ENCODE data around the gene HHLA2. TPM values are rescaled to one million over a fixed set of nuclear protein-coding genes. Genes with fewer than 3 reads are reported as not detected.

HHLA2 gene
- total and polyA plus RNA-seq, 11 donors: 0.08 TPM; not detected in 10

DNA sequence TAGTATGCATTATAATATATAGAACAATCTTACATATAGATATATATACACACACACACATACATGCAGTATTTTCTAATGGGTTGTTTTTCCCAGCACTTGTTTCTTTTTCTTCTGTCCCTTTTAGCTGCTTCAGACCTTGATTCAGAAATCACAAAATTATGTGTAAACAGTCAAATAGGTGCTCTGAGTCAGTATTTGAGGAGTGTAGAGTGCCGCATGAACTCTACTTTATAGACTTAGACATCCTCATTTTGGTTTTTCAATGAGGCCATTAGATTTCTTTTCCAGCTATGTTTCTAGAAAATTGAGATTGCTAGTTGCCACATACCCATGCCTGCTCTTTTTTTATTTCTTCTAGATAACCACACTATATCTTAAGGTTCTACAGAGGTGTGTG, 58.2 kb downstream of the HHLA2 start:
- Histone ChIP-seq H3K27ac (no peak overlapping the region), H3K36me3 (no peaks in the 10 kb centered on the region), H3K9me3 (no peaks in the 10 kb centered on the region), H3K27me3 (no peaks in the 10 kb centered on the region), H3K4me1 (no peaks in the 10 kb centered on the region), H3K4me3 (no peak overlapping the region)
- ATAC-seq (no peak), DNase-seq (no peak)
- no peak for TF ChIP-seq POLR2A (IDR thresholded peaks at IDR 0.05)
- TF ChIP-seq, protein P1, sequence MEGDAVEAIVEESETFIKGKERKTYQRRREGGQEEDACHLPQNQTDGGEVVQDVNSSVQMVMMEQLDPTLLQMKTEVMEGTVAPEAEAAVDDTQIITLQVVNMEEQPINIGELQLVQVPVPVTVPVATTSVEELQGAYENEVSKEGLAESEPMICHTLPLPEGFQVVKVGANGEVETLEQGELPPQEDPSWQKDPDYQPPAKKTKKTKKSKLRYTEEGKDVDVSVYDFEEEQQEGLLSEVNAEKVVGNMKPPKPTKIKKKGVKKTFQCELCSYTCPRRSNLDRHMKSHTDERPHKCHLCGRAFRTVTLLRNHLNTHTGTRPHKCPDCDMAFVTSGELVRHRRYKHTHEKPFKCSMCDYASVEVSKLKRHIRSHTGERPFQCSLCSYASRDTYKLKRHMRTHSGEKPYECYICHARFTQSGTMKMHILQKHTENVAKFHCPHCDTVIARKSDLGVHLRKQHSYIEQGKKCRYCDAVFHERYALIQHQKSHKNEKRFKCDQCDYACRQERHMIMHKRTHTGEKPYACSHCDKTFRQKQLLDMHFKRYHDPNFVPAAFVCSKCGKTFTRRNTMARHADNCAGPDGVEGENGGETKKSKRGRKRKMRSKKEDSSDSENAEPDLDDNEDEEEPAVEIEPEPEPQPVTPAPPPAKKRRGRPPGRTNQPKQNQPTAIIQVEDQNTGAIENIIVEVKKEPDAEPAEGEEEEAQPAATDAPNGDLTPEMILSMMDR (IDR thresholded peaks at IDR 0.05): no peak
- WGBS, 4 donors: 91 to 100% (median 95%) methylated on average over 1 of the region's 1 CpG
- intact Hi-C loops (cut with DNase I): no loop called here

DNA sequence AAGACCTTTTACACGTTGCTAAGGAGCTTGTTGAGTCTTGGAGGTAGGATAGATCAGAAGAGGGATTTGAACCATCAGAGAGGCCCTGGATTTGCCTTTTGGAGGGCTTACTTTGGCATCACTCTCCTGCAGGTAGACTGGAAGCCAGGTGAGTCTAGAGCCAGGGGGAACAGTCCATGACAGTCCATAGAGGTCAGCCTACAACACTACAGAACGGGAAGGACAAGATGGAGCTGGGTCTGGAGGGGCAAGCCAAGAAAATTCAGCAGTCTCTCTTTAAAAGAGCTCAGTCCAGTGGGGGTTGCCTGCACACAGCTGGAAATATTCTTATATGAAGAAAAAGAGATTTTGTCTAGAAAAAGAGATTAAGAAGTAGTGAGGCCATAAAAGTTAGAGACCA, 60.7 kb downstream of the HHLA2 start:
- TF ChIP-seq, protein P1 (IDR thresholded peaks at IDR 0.05): no peak
- no peak for TF ChIP-seq POLR2A (IDR thresholded peaks at IDR 0.05)
- Histone ChIP-seq H3K27ac (no peak overlapping the region), H3K9me3 (no peaks in the 10 kb centered on the region), H3K27me3 (no peaks in the 10 kb centered on the region), H3K4me3 (no peak overlapping the region), H3K36me3 (no peaks in the 10 kb centered on the region), H3K4me1 (no peaks in the 10 kb centered on the region)
- no peak for DNase-seq
- no peak for ATAC-seq
- intact Hi-C loops (cut with DNase I): no loop called here
- WGBS, 4 donors: 77 to 85% (median 80%) methylated on average over 2 of the region's 2 CpGs

DNA sequence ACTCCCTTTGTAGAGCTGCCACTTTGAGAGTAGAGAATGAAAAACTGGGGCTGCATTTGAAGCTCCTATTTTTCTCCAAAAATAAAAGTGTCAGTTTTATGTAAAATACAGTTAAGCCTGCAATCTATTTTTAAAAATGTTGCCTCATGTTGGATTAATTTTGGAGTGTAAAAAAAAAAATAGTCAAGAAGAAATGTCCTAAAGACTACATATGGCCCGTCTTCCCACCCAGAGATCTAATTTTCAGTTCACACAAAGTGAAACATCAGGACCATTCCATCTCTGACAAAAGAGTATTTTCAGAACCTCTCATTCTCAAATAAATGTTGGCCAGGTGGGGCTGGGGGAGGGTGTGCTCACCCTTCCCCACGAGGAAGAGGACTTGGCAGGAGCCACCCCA, 62.7 kb downstream of the HHLA2 start:
- DNase-seq (no peak), ATAC-seq (no peak)
- intact Hi-C loops (cut with DNase I): no loop called here
- TF ChIP-seq, protein P1 (IDR thresholded peaks at IDR 0.05): no peak
- no peak for TF ChIP-seq POLR2A (IDR thresholded peaks at IDR 0.05)
- no peak overlapping the region for H3K4me3 ChIP-seq
- no peaks in the 10 kb centered on the region for H3K36me3 ChIP-seq
- H3K4me1 ChIP-seq: no peaks in the 10 kb centered on the region
- no peaks in the 10 kb centered on the region for H3K9me3 ChIP-seq
- H3K27ac ChIP-seq: no peak overlapping the region
- no peaks in the 10 kb centered on the region for H3K27me3 ChIP-seq
- 64 to 80% (median 72%) methylated on average over 2 of the region's 2 CpGs for WGBS, 4 donors

DNA sequence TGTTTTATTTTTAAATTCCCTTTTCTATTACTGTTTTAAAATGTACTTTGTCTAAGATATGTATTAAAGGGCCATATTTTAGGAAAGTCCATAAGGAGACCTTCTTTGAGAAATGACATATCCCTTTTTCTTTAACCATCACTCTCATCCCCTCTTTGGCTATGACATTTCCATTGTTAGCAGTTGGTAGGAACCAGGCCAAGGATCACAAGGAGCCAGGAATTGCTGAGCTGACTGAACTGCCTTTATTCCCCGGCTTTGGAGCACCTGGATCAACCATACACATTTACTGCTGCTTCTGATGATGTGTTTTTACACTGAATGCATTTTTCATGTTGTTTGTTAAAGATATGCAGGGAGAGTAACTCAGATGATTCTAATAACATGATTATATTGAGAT, 79.7 kb downstream of the HHLA2 start:
- H3K9me3 ChIP-seq: no peaks in the 10 kb centered on the region
- intact Hi-C loops (cut with DNase I): no loop called here
- H3K36me3 ChIP-seq: no peaks in the 10 kb centered on the region
- DNase-seq: no peak
- H3K4me1 ChIP-seq: no peaks in the 10 kb centered on the region
- H3K4me3 ChIP-seq: no peak overlapping the region
- TF ChIP-seq, protein P1 (IDR thresholded peaks at IDR 0.05): no peak
- TF ChIP-seq POLR2A (IDR thresholded peaks at IDR 0.05): no peak
- no peak overlapping the region for H3K27ac ChIP-seq
- H3K27me3 ChIP-seq: no peaks in the 10 kb centered on the region
- ATAC-seq: no peak
- 0 to 76% (median 33%) methylated on average over 1 of the region's 1 CpG for WGBS, 4 donors

All from heart left ventricle (tissue), 16 donors.